ENCODE results near the gene OSBPL8. TPM values are rescaled to one million over a fixed set of nuclear protein-coding genes. Genes with fewer than 3 reads are reported as not detected.

Gene OSBPL8
- total RNA-seq (100 to 1,000 TPM; 105 to 114 TPM), polyA plus RNA-seq (100 to 1,000 TPM; 103 to 143 (median 130) TPM), total RNA-seq (177 to 408 (median 258) reads per million in 6 experiments)

- H3K4me1 Mint-ChIP-seq, result peaks cover 12 to 49% (median 38%) of the 10 kb centered on the region in 4 donors
- peak within 1 kb of the TSS; percentile 92 to 99 (median 94) for H3K4me3 Mint-ChIP-seq
- peak within 1 kb of the TSS; percentile 95 to 99 (median 98) for H3K27ac Mint-ChIP-seq
- no peaks in the 10 kb centered on the region for H3K9me3 Mint-ChIP-seq
- peak; percentile 89 to 97 (median 94) for DNase-seq
- ATAC-seq, result peak; percentile 65
- POLR2A ChIA-PET, result interaction anchor here (1.0 to 2.4 kb wide), 13 partner anchors 9 to 1048 kb away, joined by 3 to 13 read pairs (median 4); partner anchors contain the start of genes BBS10, KRR1, NAP1L1 and ZDHHC17
- no peaks in the 10 kb centered on the region for H3K36me3 Mint-ChIP-seq
- no peaks in the 10 kb centered on the region for H3K27me3 Mint-ChIP-seq
Measured at GRCh38 chr12:76559400-76560085, at the start of gene OSBPL8. Gene OSBPL8 (minus strand): TSS chr12:76559771. CDS start chr12:76487551, 72,220 bp downstream.

- Mint-ChIP-seq H3K36me3 (no peaks in the 10 kb centered on the region), H3K4me3 (no peak overlapping the region), H3K27ac (no peak overlapping the region), H3K4me1 (no peaks in the 10 kb centered on the region), H3K9me3 (no peaks in the 10 kb centered on the region), H3K27me3 (peaks cover 0 to 17% (median 3%) of the 10 kb centered on the region in 5 donors)
- ATAC-seq (no peak), DNase-seq (no peak)
- POLR2A ChIA-PET, result no interaction called here
Measured at GRCh38 chr12:76608070-76608469, 48.5 kb upstream of the OSBPL8 start.

GRCh38 chr12:76595056-76595455 lies 35.5 kb upstream of the OSBPL8 start:
- no peak overlapping the region for H3K4me3 Mint-ChIP-seq
- H3K9me3 Mint-ChIP-seq, result peaks cover 0 to 2% (median 0%) of the 10 kb centered on the region in 9 donors
- no peak overlapping the region for H3K27ac Mint-ChIP-seq
- POLR2A ChIA-PET, result no interaction called here
- H3K4me1 Mint-ChIP-seq, result no peaks in the 10 kb centered on the region
- no peaks in the 10 kb centered on the region for H3K36me3 Mint-ChIP-seq
- DNase-seq (no peak), ATAC-seq (no peak)
- peaks cover 0 to 4% (median 0%) of the 10 kb centered on the region in 5 donors for H3K27me3 Mint-ChIP-seq

GRCh38 chr12:76591476-76591875 lies 31.9 kb upstream of the OSBPL8 start:
- POLR2A ChIA-PET, result interaction anchor here (0.6 kb wide), 1 partner anchor 211 kb away, joined by 3 read pairs; no protein-coding TSS in a partner anchor
- no peak for DNase-seq
- Mint-ChIP-seq H3K9me3 (peaks cover 0 to 2% (median 0%) of the 10 kb centered on the region in 9 donors), H3K4me3 (no peak overlapping the region), H3K27me3 (peaks cover 0 to under 1% (median 0%) of the 10 kb centered on the region in 5 donors), H3K4me1 (peaks cover 0 to 3% (median 0%) of the 10 kb centered on the region in 4 donors), H3K36me3 (no peaks in the 10 kb centered on the region), H3K27ac (no peak overlapping the region)
- ATAC-seq, result no peak

- DNase-seq (no peak), ATAC-seq (no peak)
- Mint-ChIP-seq H3K27me3 (no peaks in the 10 kb centered on the region), H3K4me1 (peaks cover 0 to 3% (median 0%) of the 10 kb centered on the region in 4 donors), H3K27ac (no peak overlapping the region), H3K9me3 (peaks cover 0 to 2% (median 0%) of the 10 kb centered on the region in 9 donors), H3K36me3 (no peaks in the 10 kb centered on the region), H3K4me3 (no peak overlapping the region)
- POLR2A ChIA-PET, result no interaction called here
Measured at GRCh38 chr12:76590131-76590530, 30.6 kb upstream of the OSBPL8 start.

- Mint-ChIP-seq H3K4me1 (peaks cover 0 to 3% (median 0%) of the 10 kb centered on the region in 4 donors), H3K9me3 (peaks cover 0 to 2% (median 0%) of the 10 kb centered on the region in 9 donors), H3K36me3 (no peaks in the 10 kb centered on the region), H3K27ac (no peak overlapping the region), H3K27me3 (no peaks in the 10 kb centered on the region), H3K4me3 (no peak overlapping the region)
- POLR2A ChIA-PET, result no interaction called here
- ATAC-seq, result no peak
- DNase-seq, result no peak
Measured at GRCh38 chr12:76588881-76589565, 29.5 kb upstream of the OSBPL8 start.

- no peaks in the 10 kb centered on the region for H3K27me3 Mint-ChIP-seq
- H3K4me3 Mint-ChIP-seq, result no peak overlapping the region
- POLR2A ChIA-PET, result no interaction called here
- no peak overlapping the region for H3K27ac Mint-ChIP-seq
- peaks cover 0 to 2% (median 0%) of the 10 kb centered on the region in 9 donors for H3K9me3 Mint-ChIP-seq
- peaks cover 0 to 3% (median 0%) of the 10 kb centered on the region in 4 donors for H3K4me1 Mint-ChIP-seq
- no peaks in the 10 kb centered on the region for H3K36me3 Mint-ChIP-seq
- ATAC-seq (no peak), DNase-seq (no peak)
Measured at GRCh38 chr12:76587428-76588178, 28.0 kb upstream of the OSBPL8 start.

GRCh38 chr12:76586764-76587395 lies 27.3 kb upstream of the OSBPL8 start:
- no peaks in the 10 kb centered on the region for H3K27me3 Mint-ChIP-seq
- H3K36me3 Mint-ChIP-seq, result no peaks in the 10 kb centered on the region
- POLR2A ChIA-PET, result interaction anchor here (0.6 kb wide), 1 partner anchor 100 kb away, joined by 4 read pairs; no protein-coding TSS in a partner anchor
- H3K9me3 Mint-ChIP-seq, result no peaks in the 10 kb centered on the region
- H3K4me1 Mint-ChIP-seq, result peaks cover 0 to 3% (median 0%) of the 10 kb centered on the region in 4 donors
- no peak overlapping the region for H3K4me3 Mint-ChIP-seq
- ATAC-seq (peak; percentile 69 to 70), DNase-seq (peak; percentile 5 to 68 (median 36))
- H3K27ac Mint-ChIP-seq, result peak overlapping the region in 1 of 10 donors; percentile 3

- H3K9me3 Mint-ChIP-seq, result no peaks in the 10 kb centered on the region
- no peak overlapping the region for H3K4me3 Mint-ChIP-seq
- no peaks in the 10 kb centered on the region for H3K27me3 Mint-ChIP-seq
- H3K4me1 Mint-ChIP-seq, result peaks cover 0 to 2% (median 0%) of the 10 kb centered on the region in 4 donors
- no peak for ATAC-seq
- H3K27ac Mint-ChIP-seq, result no peak overlapping the region
- no peaks in the 10 kb centered on the region for H3K36me3 Mint-ChIP-seq
- POLR2A ChIA-PET, result no interaction called here
- DNase-seq, result no peak
Measured at GRCh38 chr12:76583301-76583700, 23.7 kb upstream of the OSBPL8 start.

- H3K27ac Mint-ChIP-seq, result peak overlapping the region in 1 of 10 donors; percentile 66
- H3K9me3 Mint-ChIP-seq, result peaks cover 0 to 7% (median 2%) of the 10 kb centered on the region in 9 donors
Measured at GRCh38 chr12:76573840-76574373, 14.3 kb upstream of the OSBPL8 start.

GRCh38 chr12:76571256-76571655 lies 11.7 kb upstream of the OSBPL8 start:
- DNase-seq, result no peak
- H3K9me3 Mint-ChIP-seq, result peaks cover 0 to 7% (median 2%) of the 10 kb centered on the region in 9 donors
- POLR2A ChIA-PET, result no interaction called here
- H3K4me1 Mint-ChIP-seq, result peaks cover 6 to 8% (median 7%) of the 10 kb centered on the region in 4 donors
- H3K27ac Mint-ChIP-seq, result no peak overlapping the region
- ATAC-seq, result no peak
- H3K4me3 Mint-ChIP-seq, result no peak overlapping the region
- peaks cover 0 to 4% (median 0%) of the 10 kb centered on the region in 3 donors for H3K36me3 Mint-ChIP-seq
- H3K27me3 Mint-ChIP-seq, result peaks cover 0 to 5% (median 0%) of the 10 kb centered on the region in 5 donors

More at GRCh38 chr12:76573840-76574373, 14.3 kb upstream of the OSBPL8 start:
- H3K27me3 Mint-ChIP-seq, result peaks cover 0 to 5% (median 0%) of the 10 kb centered on the region in 5 donors
- peaks cover 6 to 8% (median 7%) of the 10 kb centered on the region in 4 donors for H3K4me1 Mint-ChIP-seq
- ATAC-seq (no peak), DNase-seq (no peak)
- peaks cover 0 to 4% (median 0%) of the 10 kb centered on the region in 3 donors for H3K36me3 Mint-ChIP-seq
- no peak overlapping the region for H3K4me3 Mint-ChIP-seq
- POLR2A ChIA-PET, result no interaction called here

Data from naive thymus-derived CD8-positive, alpha-beta T cell (primary cell).